WTC11 (cell line): Measurements from ENCODE around the gene GXYLT2. TPM values are rescaled to one million over a fixed set of nuclear protein-coding genes. Genes with fewer than 3 reads are reported as not detected.

Source experiments
- ATAC-seq: fragments of 200-7000 bp; cut with Tn5 transposase; 2 replicates; pipeline ENCODE4 v1.10.0; 2021; ENCODE audit warnings: mild to moderate bottlenecking, moderate library complexity
- CTCF ChIA-PET: fragments of 300-600 bp; sonication (Branson Sonifier 250); formaldehyde crosslinking; loops from one replicate; lab custom pipeline; 2021; ENCODE audit warnings: antibody characterized with exemption; lab: Charles Lee
- POLR2A ChIA-PET: fragments of 350-600 bp; sonication (Branson Sonifier 250); formaldehyde crosslinking; loops from one replicate; lab custom pipeline; 2021; ENCODE audit warnings: antibody characterized with exemption; lab: Charles Lee
- DNase-seq: peaks from one replicate; pipeline ENCODE4 v3.0.0; 2021; ENCODE audit warnings: low spot score
- H3K27ac Mint-ChIP-seq: 2 replicates; pipeline ENCODE4 v1.8.0; 2021; ENCODE audit warnings: mixed read lengths
- H3K27me3 Mint-ChIP-seq: 2 replicates; pipeline ENCODE4 v1.8.0; 2021; ENCODE audit warnings: low read depth, mild to moderate bottlenecking, moderate library complexity, mixed read lengths
- H3K36me3 Mint-ChIP-seq: 2 replicates; pipeline ENCODE4 v1.8.0; 2021; ENCODE audit warnings: mixed read lengths
- H3K4me1 Mint-ChIP-seq: 2 replicates; pipeline ENCODE4 v1.8.0; 2022; ENCODE audit warnings: mixed read lengths
- H3K4me3 Mint-ChIP-seq: 2 replicates; pipeline ENCODE4 v1.8.0; 2021; ENCODE audit warnings: mild to moderate bottlenecking, moderate library complexity, mixed read lengths
- H3K9me3 Mint-ChIP-seq: 2 replicates; pipeline ENCODE4 v1.8.0; 2021; ENCODE audit warnings: mixed read lengths
- ATF1 ChIP-seq: sonication (generic); formaldehyde crosslinking; IDR thresholded peaks from 2 replicates; pipeline ENCODE4 v1.8.1; 2023; ENCODE audit warnings: mild to moderate bottlenecking, moderate library complexity, missing genetic modification reagents
- FOXJ3 ChIP-seq: sonication (generic); formaldehyde crosslinking; IDR thresholded peaks from 2 replicates; pipeline ENCODE4 v1.9.0; 2021; ENCODE audit warnings: missing genetic modification reagents, mild to moderate bottlenecking, borderline replicate concordance
- FOXK1 ChIP-seq: sonication (generic); formaldehyde crosslinking; IDR thresholded peaks from 2 replicates; pipeline ENCODE4 v1.8.0; 2022; ENCODE audit warnings: mild to moderate bottlenecking, moderate library complexity, missing genetic modification reagents
- FOXP1 ChIP-seq: sonication (generic); formaldehyde crosslinking; IDR thresholded peaks from 2 replicates; pipeline ENCODE4 v1.8.0; 2022; ENCODE audit warnings: missing genetic modification reagents, mild to moderate bottlenecking, moderate library complexity, borderline replicate concordance
- GTF2I ChIP-seq: fragments of 250-450 bp; sonication (Bioruptor Pico); conservative IDR thresholded peaks from 2 replicates; pipeline ENCODE4 v1.4.0; 2021; ENCODE audit warnings: mild to moderate bottlenecking
- IRF2 ChIP-seq: sonication (generic); formaldehyde crosslinking; IDR thresholded peaks from 2 replicates; pipeline ENCODE4 v1.8.0; 2022; ENCODE audit warnings: low read depth, missing genetic modification reagents, borderline replicate concordance
- TEAD1 ChIP-seq: sonication (generic); formaldehyde crosslinking; IDR thresholded peaks from 2 replicates; pipeline ENCODE4 v1.8.0; 2022; ENCODE audit warnings: mild to moderate bottlenecking, missing genetic modification reagents
- TEAD4 ChIP-seq: sonication (generic); formaldehyde crosslinking; IDR thresholded peaks from 2 replicates; pipeline ENCODE4 v1.8.0; 2022; ENCODE audit warnings: mild to moderate bottlenecking, missing genetic modification reagents
- TP53 ChIP-seq: sonication (generic); formaldehyde crosslinking; IDR thresholded peaks from 2 replicates; pipeline ENCODE4 v1.8.1; 2023; ENCODE audit warnings: mild to moderate bottlenecking, missing genetic modification reagents
- ZNF121 ChIP-seq: sonication (generic); formaldehyde crosslinking; IDR thresholded peaks from 2 replicates; pipeline ENCODE4 v1.8.0; 2023; ENCODE audit warnings: missing genetic modification reagents
- ZNF423 ChIP-seq: fragments of 250-450 bp; sonication (Bioruptor Pico); IDR thresholded peaks from 2 replicates; pipeline ENCODE4 v2.1.2; 2022; ENCODE audit warnings: mild to moderate bottlenecking, moderate library complexity
- total RNA-seq: library from RNA; stranded (reverse); gene quantifications from 3 replicates; pipeline ENCODE4 v1.2.3, GENCODE V29; 2021
- TF ChIP-seq, protein P1 (sequence below): sonication (generic); formaldehyde crosslinking; IDR thresholded peaks from 2 replicates; pipeline ENCODE4 v1.8.0; 2022; ENCODE audit warnings: missing genetic modification reagents
- TF ChIP-seq, protein P2 (sequence below): sonication (generic); formaldehyde crosslinking; IDR thresholded peaks from 2 replicates; pipeline ENCODE4 v1.8.0; 2023; ENCODE audit warnings: mild to moderate bottlenecking, missing genetic modification reagents
- TF ChIP-seq, protein P3 (sequence below): sonication (generic); formaldehyde crosslinking; conservative IDR thresholded peaks from 2 replicates; pipeline ENCODE4 v1.8.1; 2022; ENCODE audit warnings: mild to moderate bottlenecking, missing genetic modification reagents
- TF ChIP-seq, protein P4 (sequence below): sonication (generic); formaldehyde crosslinking; IDR thresholded peaks from 2 replicates; pipeline ENCODE4 v1.8.0; 2023; ENCODE audit warnings: missing genetic modification reagents, mild to moderate bottlenecking, borderline replicate concordance
- TF ChIP-seq, protein P5 (sequence below): sonication (generic); formaldehyde crosslinking; IDR thresholded peaks from 2 replicates; pipeline ENCODE4 v1.8.1; 2022; ENCODE audit warnings: missing genetic modification reagents, borderline replicate concordance
- TF ChIP-seq, protein P6 (sequence below): fragments of 250-450 bp; sonication (Bioruptor Pico); IDR thresholded peaks from 2 replicates; pipeline ENCODE4 v1.8.0; 2021; ENCODE audit warnings: mild to moderate bottlenecking

Gene GXYLT2
- total RNA-seq, 1 experiment from 2014 or later, result 6.5 TPM

DNA sequence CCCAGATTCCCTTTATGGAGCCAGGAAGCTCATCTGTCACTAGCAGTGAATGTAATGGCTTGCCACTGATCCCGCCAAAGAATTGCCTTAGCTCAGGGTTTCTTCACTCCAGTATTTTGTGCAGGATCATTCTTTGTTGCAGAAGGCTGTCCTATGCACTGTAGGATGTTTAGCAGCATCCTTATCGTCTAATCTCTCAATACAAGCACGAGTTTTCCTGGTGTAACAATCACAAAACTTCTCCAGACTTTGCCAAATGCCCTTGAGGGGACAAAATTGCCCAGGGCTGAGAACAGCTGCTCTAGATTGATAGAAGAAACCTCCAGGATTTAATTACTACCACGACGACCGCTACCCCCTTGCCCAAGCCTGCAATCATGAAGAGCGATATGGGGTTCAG is 32.8 kb upstream of the GXYLT2 start:
- Mint-ChIP-seq H3K36me3 (no peaks in the 10 kb centered on the region), H3K4me1 (no peaks in the 10 kb centered on the region), H3K27me3 (peaks cover 13% of the 10 kb centered on the region), H3K9me3 (no peaks in the 10 kb centered on the region), H3K27ac (no peak overlapping the region), H3K4me3 (no peak overlapping the region)
- DNase-seq, result no peak
- TF ChIP-seq FOXP1 (CRISPR knock-in tag) (no peak), TEAD1 (no peak), FOXK1 (CRISPR knock-in tag) (no peak), ATF1 (no peak)
- TF ChIP-seq, protein P1, sequence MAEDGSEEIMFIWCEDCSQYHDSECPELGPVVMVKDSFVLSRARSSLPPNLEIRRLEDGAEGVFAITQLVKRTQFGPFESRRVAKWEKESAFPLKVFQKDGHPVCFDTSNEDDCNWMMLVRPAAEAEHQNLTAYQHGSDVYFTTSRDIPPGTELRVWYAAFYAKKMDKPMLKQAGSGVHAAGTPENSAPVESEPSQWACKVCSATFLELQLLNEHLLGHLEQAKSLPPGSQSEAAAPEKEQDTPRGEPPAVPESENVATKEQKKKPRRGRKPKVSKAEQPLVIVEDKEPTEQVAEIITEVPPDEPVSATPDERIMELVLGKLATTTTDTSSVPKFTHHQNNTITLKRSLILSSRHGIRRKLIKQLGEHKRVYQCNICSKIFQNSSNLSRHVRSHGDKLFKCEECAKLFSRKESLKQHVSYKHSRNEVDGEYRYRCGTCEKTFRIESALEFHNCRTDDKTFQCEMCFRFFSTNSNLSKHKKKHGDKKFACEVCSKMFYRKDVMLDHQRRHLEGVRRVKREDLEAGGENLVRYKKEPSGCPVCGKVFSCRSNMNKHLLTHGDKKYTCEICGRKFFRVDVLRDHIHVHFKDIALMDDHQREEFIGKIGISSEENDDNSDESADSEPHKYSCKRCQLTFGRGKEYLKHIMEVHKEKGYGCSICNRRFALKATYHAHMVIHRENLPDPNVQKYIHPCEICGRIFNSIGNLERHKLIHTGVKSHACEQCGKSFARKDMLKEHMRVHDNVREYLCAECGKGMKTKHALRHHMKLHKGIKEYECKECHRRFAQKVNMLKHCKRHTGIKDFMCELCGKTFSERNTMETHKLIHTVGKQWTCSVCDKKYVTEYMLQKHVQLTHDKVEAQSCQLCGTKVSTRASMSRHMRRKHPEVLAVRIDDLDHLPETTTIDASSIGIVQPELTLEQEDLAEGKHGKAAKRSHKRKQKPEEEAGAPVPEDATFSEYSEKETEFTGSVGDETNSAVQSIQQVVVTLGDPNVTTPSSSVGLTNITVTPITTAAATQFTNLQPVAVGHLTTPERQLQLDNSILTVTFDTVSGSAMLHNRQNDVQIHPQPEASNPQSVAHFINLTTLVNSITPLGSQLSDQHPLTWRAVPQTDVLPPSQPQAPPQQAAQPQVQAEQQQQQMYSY, result no peak
- TF ChIP-seq, protein P2, sequence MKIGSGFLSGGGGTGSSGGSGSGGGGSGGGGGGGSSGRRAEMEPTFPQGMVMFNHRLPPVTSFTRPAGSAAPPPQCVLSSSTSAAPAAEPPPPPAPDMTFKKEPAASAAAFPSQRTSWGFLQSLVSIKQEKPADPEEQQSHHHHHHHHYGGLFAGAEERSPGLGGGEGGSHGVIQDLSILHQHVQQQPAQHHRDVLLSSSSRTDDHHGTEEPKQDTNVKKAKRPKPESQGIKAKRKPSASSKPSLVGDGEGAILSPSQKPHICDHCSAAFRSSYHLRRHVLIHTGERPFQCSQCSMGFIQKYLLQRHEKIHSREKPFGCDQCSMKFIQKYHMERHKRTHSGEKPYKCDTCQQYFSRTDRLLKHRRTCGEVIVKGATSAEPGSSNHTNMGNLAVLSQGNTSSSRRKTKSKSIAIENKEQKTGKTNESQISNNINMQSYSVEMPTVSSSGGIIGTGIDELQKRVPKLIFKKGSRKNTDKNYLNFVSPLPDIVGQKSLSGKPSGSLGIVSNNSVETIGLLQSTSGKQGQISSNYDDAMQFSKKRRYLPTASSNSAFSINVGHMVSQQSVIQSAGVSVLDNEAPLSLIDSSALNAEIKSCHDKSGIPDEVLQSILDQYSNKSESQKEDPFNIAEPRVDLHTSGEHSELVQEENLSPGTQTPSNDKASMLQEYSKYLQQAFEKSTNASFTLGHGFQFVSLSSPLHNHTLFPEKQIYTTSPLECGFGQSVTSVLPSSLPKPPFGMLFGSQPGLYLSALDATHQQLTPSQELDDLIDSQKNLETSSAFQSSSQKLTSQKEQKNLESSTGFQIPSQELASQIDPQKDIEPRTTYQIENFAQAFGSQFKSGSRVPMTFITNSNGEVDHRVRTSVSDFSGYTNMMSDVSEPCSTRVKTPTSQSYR, result no peak
- CTCF ChIA-PET, result interaction anchor here (0.7 kb wide), 1 partner anchor 38 kb away, joined by 4 read pairs; no protein-coding TSS in a partner anchor
- POLR2A ChIA-PET, result interaction anchor here (0.6 kb wide), 1 partner anchor 35 kb away, joined by 3 read pairs; no protein-coding TSS in a partner anchor
- ATAC-seq, result no peak

DNA sequence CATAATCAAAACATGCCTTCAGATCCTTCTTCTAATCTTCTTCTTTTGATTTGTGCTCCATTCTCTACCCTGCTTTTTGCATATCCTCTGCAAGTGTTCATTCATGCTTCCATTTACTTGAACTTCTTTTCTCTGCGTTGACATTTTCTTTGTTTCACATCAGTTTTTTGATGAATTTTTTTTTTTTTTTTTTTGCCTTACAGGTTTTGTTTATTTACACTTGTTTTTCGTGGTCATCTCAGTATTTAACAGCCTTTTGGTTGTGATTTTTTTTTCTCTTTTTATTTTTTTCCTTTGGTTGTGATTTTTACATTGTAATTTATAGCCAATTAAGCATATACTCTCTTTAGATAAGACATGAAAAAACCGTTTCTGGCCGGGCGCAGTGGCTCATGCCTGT is 27.8 kb upstream of the GXYLT2 start:
- no peak for TF ChIP-seq ZNF121 (CRISPR knock-in tag)
- TF ChIP-seq, protein P2, result no peak
- no peak for TF ChIP-seq FOXJ3 (CRISPR knock-in tag)
- no peak for TF ChIP-seq FOXK1 (CRISPR knock-in tag)
- no peak for TF ChIP-seq GTF2I
- TF ChIP-seq TP53 (CRISPR knock-in tag), result no peak
- no peak for TF ChIP-seq TEAD4 (CRISPR knock-in tag)
- TF ChIP-seq, protein P3, sequence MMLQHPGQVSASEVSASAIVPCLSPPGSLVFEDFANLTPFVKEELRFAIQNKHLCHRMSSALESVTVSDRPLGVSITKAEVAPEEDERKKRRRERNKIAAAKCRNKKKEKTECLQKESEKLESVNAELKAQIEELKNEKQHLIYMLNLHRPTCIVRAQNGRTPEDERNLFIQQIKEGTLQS (CRISPR knock-in tag), result no peak
- TF ChIP-seq, protein P4, sequence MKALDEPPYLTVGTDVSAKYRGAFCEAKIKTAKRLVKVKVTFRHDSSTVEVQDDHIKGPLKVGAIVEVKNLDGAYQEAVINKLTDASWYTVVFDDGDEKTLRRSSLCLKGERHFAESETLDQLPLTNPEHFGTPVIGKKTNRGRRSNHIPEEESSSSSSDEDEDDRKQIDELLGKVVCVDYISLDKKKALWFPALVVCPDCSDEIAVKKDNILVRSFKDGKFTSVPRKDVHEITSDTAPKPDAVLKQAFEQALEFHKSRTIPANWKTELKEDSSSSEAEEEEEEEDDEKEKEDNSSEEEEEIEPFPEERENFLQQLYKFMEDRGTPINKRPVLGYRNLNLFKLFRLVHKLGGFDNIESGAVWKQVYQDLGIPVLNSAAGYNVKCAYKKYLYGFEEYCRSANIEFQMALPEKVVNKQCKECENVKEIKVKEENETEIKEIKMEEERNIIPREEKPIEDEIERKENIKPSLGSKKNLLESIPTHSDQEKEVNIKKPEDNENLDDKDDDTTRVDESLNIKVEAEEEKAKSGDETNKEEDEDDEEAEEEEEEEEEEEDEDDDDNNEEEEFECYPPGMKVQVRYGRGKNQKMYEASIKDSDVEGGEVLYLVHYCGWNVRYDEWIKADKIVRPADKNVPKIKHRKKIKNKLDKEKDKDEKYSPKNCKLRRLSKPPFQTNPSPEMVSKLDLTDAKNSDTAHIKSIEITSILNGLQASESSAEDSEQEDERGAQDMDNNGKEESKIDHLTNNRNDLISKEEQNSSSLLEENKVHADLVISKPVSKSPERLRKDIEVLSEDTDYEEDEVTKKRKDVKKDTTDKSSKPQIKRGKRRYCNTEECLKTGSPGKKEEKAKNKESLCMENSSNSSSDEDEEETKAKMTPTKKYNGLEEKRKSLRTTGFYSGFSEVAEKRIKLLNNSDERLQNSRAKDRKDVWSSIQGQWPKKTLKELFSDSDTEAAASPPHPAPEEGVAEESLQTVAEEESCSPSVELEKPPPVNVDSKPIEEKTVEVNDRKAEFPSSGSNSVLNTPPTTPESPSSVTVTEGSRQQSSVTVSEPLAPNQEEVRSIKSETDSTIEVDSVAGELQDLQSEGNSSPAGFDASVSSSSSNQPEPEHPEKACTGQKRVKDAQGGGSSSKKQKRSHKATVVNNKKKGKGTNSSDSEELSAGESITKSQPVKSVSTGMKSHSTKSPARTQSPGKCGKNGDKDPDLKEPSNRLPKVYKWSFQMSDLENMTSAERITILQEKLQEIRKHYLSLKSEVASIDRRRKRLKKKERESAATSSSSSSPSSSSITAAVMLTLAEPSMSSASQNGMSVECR (CRISPR knock-in tag), result no peak
- TF ChIP-seq IRF2, result no peak
- no peak for TF ChIP-seq ZNF423
- TF ChIP-seq FOXP1 (CRISPR knock-in tag), result no peak
- TF ChIP-seq, protein P5, sequence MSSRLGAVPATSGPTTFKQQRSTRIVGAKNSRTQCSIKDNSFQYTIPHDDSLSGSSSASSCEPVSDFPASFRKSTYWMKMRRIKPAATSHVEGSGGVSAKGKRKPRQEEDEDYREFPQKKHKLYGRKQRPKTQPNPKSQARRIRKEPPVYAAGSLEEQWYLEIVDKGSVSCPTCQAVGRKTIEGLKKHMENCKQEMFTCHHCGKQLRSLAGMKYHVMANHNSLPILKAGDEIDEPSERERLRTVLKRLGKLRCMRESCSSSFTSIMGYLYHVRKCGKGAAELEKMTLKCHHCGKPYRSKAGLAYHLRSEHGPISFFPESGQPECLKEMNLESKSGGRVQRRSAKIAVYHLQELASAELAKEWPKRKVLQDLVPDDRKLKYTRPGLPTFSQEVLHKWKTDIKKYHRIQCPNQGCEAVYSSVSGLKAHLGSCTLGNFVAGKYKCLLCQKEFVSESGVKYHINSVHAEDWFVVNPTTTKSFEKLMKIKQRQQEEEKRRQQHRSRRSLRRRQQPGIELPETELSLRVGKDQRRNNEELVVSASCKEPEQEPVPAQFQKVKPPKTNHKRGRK (CRISPR knock-in tag), result no peak
- TF ChIP-seq, protein P6, sequence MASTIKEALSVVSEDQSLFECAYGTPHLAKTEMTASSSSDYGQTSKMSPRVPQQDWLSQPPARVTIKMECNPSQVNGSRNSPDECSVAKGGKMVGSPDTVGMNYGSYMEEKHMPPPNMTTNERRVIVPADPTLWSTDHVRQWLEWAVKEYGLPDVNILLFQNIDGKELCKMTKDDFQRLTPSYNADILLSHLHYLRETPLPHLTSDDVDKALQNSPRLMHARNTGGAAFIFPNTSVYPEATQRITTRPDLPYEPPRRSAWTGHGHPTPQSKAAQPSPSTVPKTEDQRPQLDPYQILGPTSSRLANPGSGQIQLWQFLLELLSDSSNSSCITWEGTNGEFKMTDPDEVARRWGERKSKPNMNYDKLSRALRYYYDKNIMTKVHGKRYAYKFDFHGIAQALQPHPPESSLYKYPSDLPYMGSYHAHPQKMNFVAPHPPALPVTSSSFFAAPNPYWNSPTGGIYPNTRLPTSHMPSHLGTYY (CRISPR knock-in tag), result no peak
- TF ChIP-seq, all 79 proteins: peak for 0
- Mint-ChIP-seq H3K27me3 (peaks cover 5% of the 10 kb centered on the region; the same call in 1 of the 2 replicates), H3K4me3 (no peak overlapping the region), H3K27ac (no peak overlapping the region), H3K9me3 (no peaks in the 10 kb centered on the region), H3K4me1 (no peaks in the 10 kb centered on the region), H3K36me3 (no peaks in the 10 kb centered on the region)
- ChIA-PET CTCF (no interaction called here), POLR2A (no interaction called here)
- ATAC-seq, result no peak
- no peak for DNase-seq
